C4-2B (cell line): ENCODE measurements around the gene SLC6A8.
"Not testable (repeated sequence)": the region's sequence is repeated elsewhere in the genome, so short reads cannot be mapped to it uniquely, and the experiment has no call there.

Source experiments
- H3K27ac ChIP-seq: fragments of 450-650 bp; 2 replicates; pipeline ENCODE4 v1.5.1; 2017
- CTCF ChIP-seq: fragments of 450-650 bp; conservative IDR thresholded peaks from 2 replicates; pipeline ENCODE4 v1.5.1; 2017; ENCODE audit warnings: mild to moderate bottlenecking
- ZFX ChIP-seq: fragments of 450-650 bp; IDR thresholded peaks from 2 replicates; pipeline ENCODE4 v1.6.1; 2017

Gene SLC6A8

DNA sequence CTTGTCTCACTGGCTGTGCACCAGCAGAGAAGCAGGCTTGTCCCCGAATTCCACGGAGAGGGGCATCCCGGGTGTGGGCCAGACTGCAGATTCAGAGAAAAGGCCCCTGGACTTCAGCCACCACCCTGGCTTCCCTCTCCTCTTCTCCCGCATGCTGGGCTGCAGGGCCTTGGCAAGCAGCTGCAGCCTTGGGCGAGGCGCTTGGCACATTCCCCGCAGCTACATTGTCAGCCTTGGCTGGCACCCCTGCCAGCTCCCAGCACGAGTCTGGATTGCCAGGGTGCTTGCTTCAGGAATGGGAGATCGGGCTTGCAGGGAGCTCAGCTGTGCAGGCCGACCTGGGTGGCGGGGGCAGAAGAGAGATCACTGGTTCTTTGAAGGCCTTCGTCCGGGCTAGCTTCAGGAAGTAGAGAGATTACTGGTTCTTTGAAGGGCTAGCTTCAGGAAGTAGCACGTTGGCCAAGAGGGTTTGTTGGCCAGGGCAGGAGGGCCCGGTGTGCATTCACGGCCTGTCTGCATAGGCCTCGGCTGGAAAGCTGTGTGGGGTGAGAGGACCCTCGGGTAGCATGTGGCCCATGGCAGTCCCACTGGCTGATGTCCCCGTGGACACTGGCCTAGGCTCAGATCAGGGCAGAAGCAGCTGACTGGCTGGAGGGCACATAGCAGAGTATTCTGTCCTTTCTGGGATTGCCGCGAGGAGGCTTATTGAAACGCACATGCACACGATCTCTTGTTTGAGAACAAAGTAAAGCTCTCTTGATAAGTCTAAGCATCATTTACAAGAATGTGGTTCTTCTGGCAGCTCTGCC is 39.6 kb downstream of the SLC6A8 start:
- H3K27ac ChIP-seq = peak overlapping the region; percentile 95

GRCh38 chrX:153728095-153728494 is 40.4 kb downstream of the SLC6A8 start:
- TF ChIP-seq ZFX (no peak), CTCF (no peak; the same call in 1 of the 2 replicates)
- peak overlapping the region; percentile 95 for H3K27ac ChIP-seq

More for the DNA sequence above, 39.6 kb downstream of the SLC6A8 start:
- TF ChIP-seq ZFX (peak; percentile 23; the same call in 1 of the 2 replicates), CTCF (no peak)

- no peak for TF ChIP-seq CTCF
- TF ChIP-seq ZFX = no peak
- H3K27ac ChIP-seq = peak overlapping the region; percentile 95
These were observed 41.4 kb downstream of the SLC6A8 start for GRCh38 chrX:153728951-153729631.

DNA sequence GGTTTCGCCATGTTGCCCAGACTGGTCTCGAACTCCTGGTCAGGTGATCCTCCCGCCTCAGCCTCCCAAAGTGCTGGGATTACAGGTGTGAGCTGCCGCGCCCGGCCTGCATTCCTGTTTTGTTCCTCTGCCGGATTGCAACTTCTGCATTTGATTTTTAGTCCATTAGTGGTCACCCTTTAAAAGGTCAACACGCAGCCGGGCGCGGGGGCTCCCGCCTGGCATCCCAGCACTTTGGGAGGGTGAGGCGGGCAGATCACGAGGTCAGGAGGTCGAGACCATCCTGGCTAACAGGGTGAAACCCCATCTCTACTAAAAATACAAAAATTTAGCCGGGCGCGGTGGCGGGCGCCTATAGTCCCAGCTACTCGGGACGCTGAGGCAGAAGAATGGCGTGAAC is 42.4 kb downstream of the SLC6A8 start:
- H3K27ac ChIP-seq = not testable (repeated sequence)

DNA sequence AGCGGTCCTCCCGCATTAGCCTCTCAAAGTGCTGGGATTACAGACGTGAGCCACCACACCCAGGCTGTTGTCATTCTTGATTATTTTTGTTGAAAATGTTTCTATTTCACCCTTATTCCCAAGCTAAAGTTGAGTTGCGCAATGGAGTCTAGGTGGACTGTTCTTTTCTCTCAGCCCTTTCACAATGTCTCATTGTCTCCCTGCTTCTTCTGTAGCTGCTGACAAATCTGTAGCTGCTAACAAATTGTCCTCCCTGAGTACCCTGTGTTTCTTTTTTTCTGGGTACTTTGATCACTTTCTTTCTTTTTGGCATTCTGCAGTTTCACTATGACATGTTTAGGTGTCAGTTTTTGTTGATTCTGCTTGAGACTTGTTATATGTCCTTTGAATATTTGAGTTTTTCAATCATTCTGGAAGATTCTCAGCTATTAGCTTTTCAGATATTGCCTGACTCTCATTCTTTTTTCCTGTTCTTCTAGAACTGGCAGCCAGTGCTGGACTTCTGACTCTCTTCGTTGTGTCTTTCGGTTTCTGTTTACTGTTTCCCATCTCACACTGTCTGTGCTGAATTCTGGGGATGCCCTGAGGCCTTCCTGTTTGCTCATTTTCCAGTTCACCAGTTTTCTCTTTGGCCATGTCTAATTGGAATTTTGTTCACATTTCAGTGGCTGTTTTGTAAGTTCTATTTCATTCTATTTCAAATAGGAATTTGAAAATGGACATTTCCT is 43.6 kb downstream of the SLC6A8 start:
- H3K27ac ChIP-seq = no peak overlapping the region
- no peak for TF ChIP-seq ZFX
- TF ChIP-seq CTCF = no peak

GRCh38 chrX:153731845-153732215 is 44.1 kb downstream of the SLC6A8 start:
- no peak for TF ChIP-seq ZFX
- TF ChIP-seq CTCF = no peak
- no peak overlapping the region for H3K27ac ChIP-seq

- TF ChIP-seq ZFX (no peak), CTCF (no peak)
- H3K27ac ChIP-seq = no peak overlapping the region
These were observed 44.7 kb downstream of the SLC6A8 start for GRCh38 chrX:153732401-153732800.
